Body of pancreas (tissue), 4 donors: ENCODE results near the gene SOX5. TPM values are rescaled to one million over a fixed set of nuclear protein-coding genes. Genes with fewer than 3 reads are reported as not detected.

Experiments
- ATAC-seq: fragments of 150-250 bp; one replicate; pipeline ENCODE4 v1.9.1; 2016
- DNase-seq, 4 donors: peaks; one replicate each; pipeline ENCODE4 v3.0.0-alpha.2; 2019
- H3K27ac ChIP-seq, 4 donors: fragments of 200-600 bp; sonication (generic); 1 replicate in 3 of 4; 2 replicates in 1 of 4; pipeline versions ENCODE4 v1.5.1 to v1.6.1; 2016 to 2019; ENCODE audit warnings: mild to moderate bottlenecking in 1 of 4, mixed read lengths in 1 of 4, moderate library complexity in 1 of 4
- H3K27me3 ChIP-seq, 2 donors: fragments of 200-600 bp; sonication (generic); one replicate each; pipeline ENCODE4 v1.6.0; 2016; ENCODE audit warnings: mild to moderate bottlenecking in 1 of 2
- H3K36me3 ChIP-seq, 2 donors: fragments of 200-600 bp; sonication (generic); replicated peaks in 1 of 2; 2 replicates each; pipeline ENCODE4 v1.5.1; 2016; ENCODE audit warnings: low read depth in 2 of 2; ENCODE audit not compliant: insufficient read depth in 1 of 2
- H3K4me1 ChIP-seq: fragments of 200-600 bp; sonication (generic); one replicate; pipeline ENCODE4 v1.6.0; 2016
- H3K4me3 ChIP-seq, 2 donors: fragments of 200-600 bp; sonication (generic); 1 replicate in 1 of 2; 2 replicates in 1 of 2; pipeline ENCODE4 v1.5.1; 2016 to 2019
- H3K9me3 ChIP-seq, 3 donors: fragments of 200-600 bp; sonication (generic); 1 replicate in 2 of 3; 2 replicates in 1 of 3; pipeline ENCODE4 v1.5.1; 2016
- POLR2A ChIP-seq, 3 donors: fragments of 450-650 bp; IDR thresholded peaks; one replicate each; pipeline ENCODE4 v1.6.1; 2016; ENCODE audit warnings: antibody characterized with exemption in 3 of 3, mild to moderate bottlenecking in 2 of 3
- WGBS, 2 donors: methylation state at CpG; one replicate each; pipeline ENCODE4 v1.1.5; 2017; 5-methylcytosine and 5-hydroxymethylcytosine counted together
- intact Hi-C: fragments of 100-400 bp; cut with DNase I; formaldehyde crosslinking; loops from one replicate; pipeline ENCODE4 v1.15.1; 2023
- total RNA-seq, 2 donors: library from RNA; depleted of rRNA; stranded (reverse); fragments of >200 nt; gene quantifications; one replicate each; pipeline ENCODE4 v1.1.0, GENCODE V29; 2016
- TF ChIP-seq, protein P1 (sequence below), 7 experiments: fragments of 450-650 bp in 4 of 7; fragments of 200-600 bp in 3 of 7; sonication (generic) in 3 of 7; IDR thresholded peaks; one replicate each; pipeline ENCODE4 v1.5.1; 2016 to 2019; ENCODE audit warnings: antibody characterized with exemption in 7 of 7

SOX5 gene
- total RNA-seq, 2 donors from 2014 or later, result 3.0 to 10.4 TPM

DNA sequence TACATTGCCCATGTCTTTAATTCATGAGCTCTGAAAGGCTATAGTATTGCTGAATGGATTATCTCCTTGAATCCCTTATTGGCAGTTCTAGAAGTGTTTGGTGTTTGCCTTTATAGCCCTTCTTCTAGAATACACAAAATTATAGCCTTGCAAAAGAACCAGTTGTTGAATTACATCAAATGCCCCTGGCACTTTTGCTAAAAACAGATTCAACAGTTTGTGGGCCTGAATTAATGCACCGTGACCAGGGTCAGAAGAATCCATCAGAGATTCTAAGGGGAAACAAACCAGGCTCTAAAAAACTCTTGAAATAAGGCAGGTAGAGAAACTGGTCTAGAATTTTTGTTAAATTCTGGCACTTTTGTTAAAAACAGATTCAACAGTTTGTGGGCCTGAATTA lies 197.8 kb downstream of the SOX5 start:
- no peaks in the 10 kb centered on the region for H3K27me3 ChIP-seq
- intact Hi-C loops, result no loop called here
- no peak for ATAC-seq
- H3K9me3 ChIP-seq, result no peaks in the 10 kb centered on the region
- no peak overlapping the region for H3K27ac ChIP-seq
- H3K36me3 ChIP-seq, result no peaks in the 10 kb centered on the region
- WGBS, 2 donors, result 84 to 94% methylated on average over 1 of the region's 1 CpG
- TF ChIP-seq POLR2A (IDR thresholded peaks at IDR 0.05), result no peak
- TF ChIP-seq, protein P1, sequence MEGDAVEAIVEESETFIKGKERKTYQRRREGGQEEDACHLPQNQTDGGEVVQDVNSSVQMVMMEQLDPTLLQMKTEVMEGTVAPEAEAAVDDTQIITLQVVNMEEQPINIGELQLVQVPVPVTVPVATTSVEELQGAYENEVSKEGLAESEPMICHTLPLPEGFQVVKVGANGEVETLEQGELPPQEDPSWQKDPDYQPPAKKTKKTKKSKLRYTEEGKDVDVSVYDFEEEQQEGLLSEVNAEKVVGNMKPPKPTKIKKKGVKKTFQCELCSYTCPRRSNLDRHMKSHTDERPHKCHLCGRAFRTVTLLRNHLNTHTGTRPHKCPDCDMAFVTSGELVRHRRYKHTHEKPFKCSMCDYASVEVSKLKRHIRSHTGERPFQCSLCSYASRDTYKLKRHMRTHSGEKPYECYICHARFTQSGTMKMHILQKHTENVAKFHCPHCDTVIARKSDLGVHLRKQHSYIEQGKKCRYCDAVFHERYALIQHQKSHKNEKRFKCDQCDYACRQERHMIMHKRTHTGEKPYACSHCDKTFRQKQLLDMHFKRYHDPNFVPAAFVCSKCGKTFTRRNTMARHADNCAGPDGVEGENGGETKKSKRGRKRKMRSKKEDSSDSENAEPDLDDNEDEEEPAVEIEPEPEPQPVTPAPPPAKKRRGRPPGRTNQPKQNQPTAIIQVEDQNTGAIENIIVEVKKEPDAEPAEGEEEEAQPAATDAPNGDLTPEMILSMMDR (IDR thresholded peaks at IDR 0.05), result no peak
- H3K4me1 ChIP-seq, result no peaks in the 10 kb centered on the region
- no peak for DNase-seq
- H3K4me3 ChIP-seq, result no peak overlapping the region

DNA sequence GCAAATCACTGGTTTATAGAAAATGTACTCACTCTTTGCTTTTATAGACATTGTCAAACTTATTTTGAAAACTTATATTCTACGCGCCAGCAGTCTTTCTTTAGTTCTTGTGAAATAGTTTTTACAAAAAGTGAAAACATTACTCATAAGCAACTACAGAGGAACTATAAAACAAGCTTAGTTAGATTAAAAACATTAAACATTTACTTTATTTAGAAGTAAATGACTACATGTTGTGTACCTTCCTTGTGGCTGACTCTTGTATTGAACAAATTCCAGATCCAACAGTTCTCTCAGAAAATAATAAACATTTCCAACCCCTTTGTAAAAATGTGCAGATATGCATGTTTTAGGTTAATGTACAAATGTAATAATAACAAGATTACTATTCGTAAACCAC lies 198.5 kb downstream of the SOX5 start:
- no peak overlapping the region for H3K27ac ChIP-seq
- no peaks in the 10 kb centered on the region for H3K36me3 ChIP-seq
- H3K27me3 ChIP-seq, result no peaks in the 10 kb centered on the region
- no peak overlapping the region for H3K4me3 ChIP-seq
- intact Hi-C loops, result no loop called here
- ATAC-seq (no peak), DNase-seq (no peak)
- 77 to 82% methylated on average over 3 of the region's 3 CpGs for WGBS, 2 donors
- H3K4me1 ChIP-seq, result no peaks in the 10 kb centered on the region
- no peaks in the 10 kb centered on the region for H3K9me3 ChIP-seq
- no peak for TF ChIP-seq POLR2A (IDR thresholded peaks at IDR 0.05)
- TF ChIP-seq, protein P1 (IDR thresholded peaks at IDR 0.05), result no peak

DNA sequence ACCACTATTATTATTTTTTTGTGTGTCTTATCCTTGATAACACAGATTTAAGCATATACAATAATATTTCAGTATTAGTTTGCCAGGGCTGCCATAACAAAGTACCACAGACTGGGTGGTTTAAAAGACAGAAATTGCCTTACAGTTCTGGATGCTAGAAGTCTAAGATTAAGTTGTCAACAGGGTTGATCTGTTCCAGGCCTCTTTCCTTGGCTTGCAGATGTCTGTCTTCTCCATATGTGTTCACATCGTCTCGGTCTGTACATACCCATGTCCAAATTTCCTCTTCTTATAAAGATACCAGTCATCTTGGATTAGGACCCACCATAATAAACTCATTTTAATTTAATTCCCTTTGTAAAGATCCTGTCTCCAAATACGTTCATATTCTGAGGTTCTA lies 204.8 kb downstream of the SOX5 start:
- DNase-seq, result no peak
- Histone ChIP-seq H3K4me3 (no peak overlapping the region), H3K4me1 (no peaks in the 10 kb centered on the region), H3K36me3 (no peaks in the 10 kb centered on the region), H3K27ac (no peak overlapping the region), H3K27me3 (no peaks in the 10 kb centered on the region), H3K9me3 (no peaks in the 10 kb centered on the region)
- ATAC-seq, result no peak
- intact Hi-C loops, result no loop called here
- no peak for TF ChIP-seq POLR2A (IDR thresholded peaks at IDR 0.05)
- TF ChIP-seq, protein P1 (IDR thresholded peaks at IDR 0.05), result no peak
- WGBS, 2 donors, result 68 to 81% methylated on average over 3 of the region's 3 CpGs

GRCh38 chr12:23742574-23742973 lies 206.9 kb downstream of the SOX5 start:
- no peaks in the 10 kb centered on the region for H3K36me3 ChIP-seq
- no peaks in the 10 kb centered on the region for H3K9me3 ChIP-seq
- TF ChIP-seq, protein P1 (IDR thresholded peaks at IDR 0.05), result no peak
- no peak for TF ChIP-seq POLR2A (IDR thresholded peaks at IDR 0.05)
- 91 to 92% methylated on average over 3 of the region's 3 CpGs for WGBS, 2 donors
- H3K4me1 ChIP-seq, result no peaks in the 10 kb centered on the region
- intact Hi-C loops, result no loop called here
- H3K27ac ChIP-seq, result no peak overlapping the region
- H3K4me3 ChIP-seq, result no peak overlapping the region
- H3K27me3 ChIP-seq, result no peaks in the 10 kb centered on the region
- no peak for DNase-seq
- no peak for ATAC-seq

DNA sequence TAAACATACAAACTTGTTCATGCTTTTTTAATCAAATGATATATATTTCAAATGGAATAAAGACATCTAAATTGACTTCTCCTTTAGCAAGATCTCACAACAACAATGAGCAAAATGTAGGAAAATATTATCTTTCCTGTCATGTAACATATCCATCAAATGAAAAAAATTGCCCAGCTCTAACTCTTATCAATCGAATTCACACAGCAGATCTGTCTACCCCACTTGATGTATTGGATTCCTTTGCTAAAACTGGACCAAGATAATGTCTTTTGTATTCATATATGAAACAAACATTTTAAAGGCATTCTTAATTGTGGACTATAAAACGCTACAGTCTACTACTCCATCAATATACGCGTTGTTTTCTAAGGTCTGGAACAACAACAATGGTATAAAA lies 218.0 kb downstream of the SOX5 start:
- Histone ChIP-seq H3K9me3 (no peaks in the 10 kb centered on the region), H3K27ac (no peak overlapping the region), H3K27me3 (no peaks in the 10 kb centered on the region), H3K4me3 (no peak overlapping the region), H3K36me3 (no peaks in the 10 kb centered on the region), H3K4me1 (no peaks in the 10 kb centered on the region)
- WGBS, 2 donors, result 79 to 81% methylated on average over 4 of the region's 4 CpGs
- ATAC-seq (no peak), DNase-seq (no peak)
- intact Hi-C loops, result no loop called here
- TF ChIP-seq, protein P1 (IDR thresholded peaks at IDR 0.05), result no peak
- no peak for TF ChIP-seq POLR2A (IDR thresholded peaks at IDR 0.05)
